Measurements from ENCODE around the gene SMCO4.

The SMCO4 gene

GRCh38 chr11:93530468-93530826, 12.7 kb downstream of the SMCO4 start:
- Histone ChIP-seq H2AFZ (ENCODE audit: low read depth, low read length, severe bottlenecking) (no peak overlapping the region), H3K9me3 (ENCODE audit: insufficient read depth, low read length) (no peaks in the 10 kb centered on the region), H3K27ac (ENCODE audit: low read depth, low read length) (no peak overlapping the region), H3K9ac (ENCODE audit: low read length) (no peak overlapping the region), H3K9me2 (replicated peaks; ENCODE audit: insufficient read depth, low read length) (no peaks in the 10 kb centered on the region), H3K27me3 (ENCODE audit: low read length) (no peaks in the 10 kb centered on the region), H4K20me1 (ENCODE audit: low read depth, low read length) (no peaks in the 10 kb centered on the region), H3K36me3 (ENCODE audit: low read length) (no peaks in the 10 kb centered on the region), H3K4me3 (ENCODE audit: insufficient read depth, low read length, poor library complexity, severe bottlenecking) (no peak overlapping the region), H3F3A (ENCODE audit: insufficient read depth) (no peaks in the 10 kb centered on the region), H3K79me2 (ENCODE audit: insufficient read depth, low read length) (no peaks in the 10 kb centered on the region), H3K4me2 (ENCODE audit: low read depth, low read length, poor library complexity, severe bottlenecking) (no peak overlapping the region)
- TF ChIP-seq CTCF (IDR thresholded peaks at IDR 0.05; ENCODE audit: insufficient read depth, low read length, poor library complexity, severe bottlenecking) (no peak), EZH2phosphoT487 (conservative IDR thresholded peaks at IDR 0.05; ENCODE audit: low read length) (no peak)

- TF ChIP-seq EZH2phosphoT487 (conservative IDR thresholded peaks at IDR 0.05; ENCODE audit: low read length) (no peak), CTCF (IDR thresholded peaks at IDR 0.05; ENCODE audit: insufficient read depth, low read length, poor library complexity, severe bottlenecking) (no peak)
- Histone ChIP-seq H3K4me2 (ENCODE audit: low read depth, low read length, poor library complexity, severe bottlenecking) (no peak overlapping the region), H3K9ac (ENCODE audit: low read length) (no peak overlapping the region)
These were observed 13.3 kb downstream of the SMCO4 start for GRCh38 chr11:93529707-93530467.

GRCh38 chr11:93528757-93529645, 14.2 kb downstream of the SMCO4 start:
- H2AFZ ChIP-seq (ENCODE audit: low read depth, low read length, severe bottlenecking) = no peak overlapping the region
- no peak overlapping the region for H3K4me2 ChIP-seq (ENCODE audit: low read depth, low read length, poor library complexity, severe bottlenecking)

More at GRCh38 chr11:93529707-93530467, 13.3 kb downstream of the SMCO4 start:
- Histone ChIP-seq H3K79me2 (ENCODE audit: insufficient read depth, low read length) (no peaks in the 10 kb centered on the region), H4K20me1 (ENCODE audit: low read depth, low read length) (no peaks in the 10 kb centered on the region), H3K36me3 (ENCODE audit: low read length) (no peaks in the 10 kb centered on the region), H3K27me3 (ENCODE audit: low read length) (no peaks in the 10 kb centered on the region), H3K9me2 (replicated peaks; ENCODE audit: insufficient read depth, low read length) (no peaks in the 10 kb centered on the region), H3K27ac (ENCODE audit: low read depth, low read length) (no peak overlapping the region), H3K4me3 (ENCODE audit: insufficient read depth, low read length, poor library complexity, severe bottlenecking) (no peak overlapping the region), H3K9me3 (ENCODE audit: insufficient read depth, low read length) (no peaks in the 10 kb centered on the region), H3F3A (ENCODE audit: insufficient read depth) (no peaks in the 10 kb centered on the region), H2AFZ (ENCODE audit: low read depth, low read length, severe bottlenecking) (no peak overlapping the region)

More at GRCh38 chr11:93528757-93529645, 14.2 kb downstream of the SMCO4 start:
- Histone ChIP-seq H3K4me3 (ENCODE audit: insufficient read depth, low read length, poor library complexity, severe bottlenecking) (no peak overlapping the region), H3K9me3 (ENCODE audit: insufficient read depth, low read length) (no peaks in the 10 kb centered on the region), H3K27ac (ENCODE audit: low read depth, low read length) (no peak overlapping the region), H4K20me1 (ENCODE audit: low read depth, low read length) (no peaks in the 10 kb centered on the region), H3K79me2 (ENCODE audit: insufficient read depth, low read length) (no peaks in the 10 kb centered on the region), H3K27me3 (ENCODE audit: low read length) (no peaks in the 10 kb centered on the region), H3K9ac (ENCODE audit: low read length) (no peak overlapping the region), H3F3A (ENCODE audit: insufficient read depth) (no peaks in the 10 kb centered on the region), H3K36me3 (ENCODE audit: low read length) (no peaks in the 10 kb centered on the region), H3K9me2 (replicated peaks; ENCODE audit: insufficient read depth, low read length) (no peaks in the 10 kb centered on the region)
- TF ChIP-seq EZH2phosphoT487 (conservative IDR thresholded peaks at IDR 0.05; ENCODE audit: low read length) (no peak), CTCF (IDR thresholded peaks at IDR 0.05; ENCODE audit: insufficient read depth, low read length, poor library complexity, severe bottlenecking) (no peak)

Data from SU-DHL-6 (cell line).